Embryonic facial prominence (tissue), 1 donor: ENCODE data around the gene PRKAB2.
"Not testable (repeated sequence)": the region's sequence is repeated elsewhere in the genome, so short reads cannot be mapped to it uniquely, and the experiment has no call there.

Experiments
- DNase-seq: peaks from one replicate; pipeline ENCODE4 v3.0.0-alpha.2; 2016; ENCODE audit errors: extremely low spot score

The PRKAB2 gene

GRCh38 chr1:147171399-147172167, 687 bp downstream of the PRKAB2 start:
- no peak for DNase-seq

GRCh38 chr1:147169840-147170674, 2.2 kb downstream of the PRKAB2 start:
- no peak for DNase-seq

GRCh38 chr1:147169171-147169570, 3.1 kb downstream of the PRKAB2 start:
- no peak for DNase-seq

GRCh38 chr1:147168626-147169058, 3.6 kb downstream of the PRKAB2 start:
- DNase-seq: no peak

GRCh38 chr1:147167365-147167764, 4.9 kb downstream of the PRKAB2 start:
- no peak for DNase-seq

GRCh38 chr1:147163019-147163418, 9.3 kb downstream of the PRKAB2 start:
- no peak for DNase-seq

GRCh38 chr1:147162093-147162492, 10.2 kb downstream of the PRKAB2 start:
- DNase-seq: no peak

GRCh38 chr1:147157116-147157515, 15.2 kb downstream of the PRKAB2 start:
- DNase-seq: not testable (repeated sequence)

GRCh38 chr1:147156642-147157041, 15.6 kb downstream of the PRKAB2 start:
- DNase-seq: no peak

- DNase-seq: no peak
Observed at GRCh38 chr1:147152772-147153171, 19.5 kb downstream of the PRKAB2 start.

GRCh38 chr1:147151244-147151643, 21.0 kb downstream of the PRKAB2 start:
- DNase-seq: no peak

- no peak for DNase-seq
Observed at GRCh38 chr1:147142886-147143285, 29.4 kb downstream of the PRKAB2 start.

- not testable (repeated sequence) for DNase-seq
Observed at GRCh38 chr1:147130721-147131120, 41.5 kb downstream of the PRKAB2 start.

GRCh38 chr1:147129116-147129873, 43.0 kb downstream of the PRKAB2 start:
- DNase-seq: no peak

GRCh38 chr1:147124266-147124665, 48.0 kb downstream of the PRKAB2 start:
- DNase-seq: no peak

- DNase-seq: no peak
Observed at GRCh38 chr1:147117109-147117508, 55.2 kb downstream of the PRKAB2 start.

GRCh38 chr1:147115496-147115895, 56.8 kb downstream of the PRKAB2 start:
- no peak for DNase-seq

- DNase-seq: not testable (repeated sequence)
Observed at GRCh38 chr1:147115079-147115478, 57.2 kb downstream of the PRKAB2 start.

- not testable (repeated sequence) for DNase-seq
Observed at GRCh38 chr1:147114353-147114752, 57.9 kb downstream of the PRKAB2 start.

GRCh38 chr1:147111381-147112130, 60.7 kb downstream of the PRKAB2 start:
- no peak for DNase-seq

GRCh38 chr1:147110872-147111271, 61.4 kb downstream of the PRKAB2 start:
- no peak for DNase-seq
